OCI-LY1 (cell line): ENCODE measurements around the gene OR52A1.

Source experiments
- EZH2 ChIP-seq: fragments of 200-600 bp; sonication (generic), shearing (Covaris generic); IDR thresholded peaks from 2 replicates; pipeline ENCODE4 v1.8.0; 2017; ENCODE audit warnings: borderline replicate concordance, mixed run types, mild to moderate bottlenecking, antibody characterized with exemption, low read length, moderate library complexity, mixed read lengths
- TF ChIP-seq, protein P1 (sequence below): fragments of 200-600 bp; sonication (generic), shearing (Covaris generic); IDR thresholded peaks from 2 replicates; pipeline ENCODE4 v1.5.1; 2017; ENCODE audit warnings: mild to moderate bottlenecking, antibody characterized with exemption, low read length, moderate library complexity, mixed read lengths

DNA sequence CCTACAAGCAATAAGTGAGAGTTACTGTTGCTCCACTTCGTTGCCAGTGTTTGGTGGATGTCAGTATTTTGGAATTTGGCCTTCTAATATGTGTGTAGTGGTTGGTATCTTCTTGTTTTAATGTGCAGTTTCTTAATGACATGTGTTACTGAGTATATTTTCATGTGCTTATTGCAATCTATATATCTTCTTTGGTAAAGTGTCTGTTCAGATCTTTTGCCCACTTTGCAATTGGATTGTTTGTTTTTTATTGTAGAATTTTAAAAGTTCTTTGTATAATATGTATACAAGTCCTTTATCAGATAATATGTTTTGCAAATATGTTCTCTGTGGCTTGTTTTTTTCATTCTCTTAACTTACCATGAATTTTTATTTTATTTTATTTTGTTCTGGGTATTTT, 38.2 kb upstream of the OR52A1 start:
- TF ChIP-seq, protein P1, sequence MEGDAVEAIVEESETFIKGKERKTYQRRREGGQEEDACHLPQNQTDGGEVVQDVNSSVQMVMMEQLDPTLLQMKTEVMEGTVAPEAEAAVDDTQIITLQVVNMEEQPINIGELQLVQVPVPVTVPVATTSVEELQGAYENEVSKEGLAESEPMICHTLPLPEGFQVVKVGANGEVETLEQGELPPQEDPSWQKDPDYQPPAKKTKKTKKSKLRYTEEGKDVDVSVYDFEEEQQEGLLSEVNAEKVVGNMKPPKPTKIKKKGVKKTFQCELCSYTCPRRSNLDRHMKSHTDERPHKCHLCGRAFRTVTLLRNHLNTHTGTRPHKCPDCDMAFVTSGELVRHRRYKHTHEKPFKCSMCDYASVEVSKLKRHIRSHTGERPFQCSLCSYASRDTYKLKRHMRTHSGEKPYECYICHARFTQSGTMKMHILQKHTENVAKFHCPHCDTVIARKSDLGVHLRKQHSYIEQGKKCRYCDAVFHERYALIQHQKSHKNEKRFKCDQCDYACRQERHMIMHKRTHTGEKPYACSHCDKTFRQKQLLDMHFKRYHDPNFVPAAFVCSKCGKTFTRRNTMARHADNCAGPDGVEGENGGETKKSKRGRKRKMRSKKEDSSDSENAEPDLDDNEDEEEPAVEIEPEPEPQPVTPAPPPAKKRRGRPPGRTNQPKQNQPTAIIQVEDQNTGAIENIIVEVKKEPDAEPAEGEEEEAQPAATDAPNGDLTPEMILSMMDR: no peak
- TF ChIP-seq EZH2: no peak
